ENCODE measurements around the gene COMT. TPM values are rescaled to one million over a fixed set of nuclear protein-coding genes. Genes with fewer than 3 reads are reported as not detected.

Gene COMT
- total and polyA plus RNA-seq, 4 donors = 75.3 to 430 (median 146) TPM

GRCh38 chr22:19915287-19915954 lies 26.2 kb upstream of the COMT start:
- WGBS = 88% methylated on average over 13 of the region's 13 CpGs
- no peak overlapping the region for H3K27ac ChIP-seq (ENCODE audit: low read depth in 1 of 2, low read length in 2 of 2)
- no peaks in the 10 kb centered on the region for H3K9me3 ChIP-seq (ENCODE audit: control insufficient read depth in 4 of 4, low read length in 3 of 4)
- DNase-seq (ENCODE audit: low spot score) = no peak
- H3K4me1 ChIP-seq (ENCODE audit: control insufficient read depth in 4 of 4, insufficient read depth in 4 of 4, low read length in 3 of 4) = no peaks in the 10 kb centered on the region
- H3K9ac ChIP-seq (ENCODE audit: low read depth in 1 of 2, low read length in 2 of 2) = no peak overlapping the region
- no peak overlapping the region for H3K4me3 ChIP-seq (ENCODE audit: low read depth in 1 of 3, low read length in 3 of 3)
- TF ChIP-seq SP1 (IDR thresholded peaks at IDR 0.05) (no peak), ZBTB33 (IDR thresholded peaks at IDR 0.05) (no peak), RAD21 (IDR thresholded peaks at IDR 0.05) (no peak), FOXA1 (IDR thresholded peaks at IDR 0.05) (no peak), FOXA2 (IDR thresholded peaks at IDR 0.05) (no peak), GABPA (IDR thresholded peaks at IDR 0.05 in 1 of 2, conservative IDR thresholded peaks at IDR 0.05 in 1 of 2) (no peak), EGR1 (IDR thresholded peaks at IDR 0.05; ENCODE audit: low read depth in 2 of 2) (no peak), MAX (IDR thresholded peaks at IDR 0.05) (no peak), HNF4A (conservative IDR thresholded peaks at IDR 0.05) (no peak), NR2F2 (IDR thresholded peaks at IDR 0.05) (no peak), JUND (IDR thresholded peaks at IDR 0.05) (no peak), CTCF (IDR thresholded peaks at IDR 0.05; ENCODE audit: low read depth, low read length, missing input control) (no peak), TAF1 (conservative IDR thresholded peaks at IDR 0.05) (no peak), HNF4G (IDR thresholded peaks at IDR 0.05) (no peak), YY1 (IDR thresholded peaks at IDR 0.05) (no peak), ATF3 (IDR thresholded peaks at IDR 0.05) (no peak), RXRA (IDR thresholded peaks at IDR 0.05) (no peak), REST (IDR thresholded peaks at IDR 0.05) (no peak)
- H3K27me3 ChIP-seq (ENCODE audit: control insufficient read depth in 4 of 4, insufficient read depth in 4 of 4, low read length in 3 of 4) = no peaks in the 10 kb centered on the region
- peaks cover 21 to 72% (median 40%) of the 10 kb centered on the region in 4 donors for H3K36me3 ChIP-seq (ENCODE audit: control insufficient read depth in 4 of 4, insufficient read depth in 3 of 4, low read depth in 1 of 4, low read length in 3 of 4)

All from liver (tissue), 9 donors.